Measurements from ENCODE around the gene ARHGAP24.

GRCh38 chr4:85430226-85430625, 44.7 kb upstream of the ARHGAP24 start:
- TF ChIP-seq, protein P1, sequence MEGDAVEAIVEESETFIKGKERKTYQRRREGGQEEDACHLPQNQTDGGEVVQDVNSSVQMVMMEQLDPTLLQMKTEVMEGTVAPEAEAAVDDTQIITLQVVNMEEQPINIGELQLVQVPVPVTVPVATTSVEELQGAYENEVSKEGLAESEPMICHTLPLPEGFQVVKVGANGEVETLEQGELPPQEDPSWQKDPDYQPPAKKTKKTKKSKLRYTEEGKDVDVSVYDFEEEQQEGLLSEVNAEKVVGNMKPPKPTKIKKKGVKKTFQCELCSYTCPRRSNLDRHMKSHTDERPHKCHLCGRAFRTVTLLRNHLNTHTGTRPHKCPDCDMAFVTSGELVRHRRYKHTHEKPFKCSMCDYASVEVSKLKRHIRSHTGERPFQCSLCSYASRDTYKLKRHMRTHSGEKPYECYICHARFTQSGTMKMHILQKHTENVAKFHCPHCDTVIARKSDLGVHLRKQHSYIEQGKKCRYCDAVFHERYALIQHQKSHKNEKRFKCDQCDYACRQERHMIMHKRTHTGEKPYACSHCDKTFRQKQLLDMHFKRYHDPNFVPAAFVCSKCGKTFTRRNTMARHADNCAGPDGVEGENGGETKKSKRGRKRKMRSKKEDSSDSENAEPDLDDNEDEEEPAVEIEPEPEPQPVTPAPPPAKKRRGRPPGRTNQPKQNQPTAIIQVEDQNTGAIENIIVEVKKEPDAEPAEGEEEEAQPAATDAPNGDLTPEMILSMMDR (IDR thresholded peaks at IDR 0.05), result no peak
- TF ChIP-seq POLR2A (IDR thresholded peaks at IDR 0.05), result no peak
